ENCODE data around the gene NKAPL.

DNA sequence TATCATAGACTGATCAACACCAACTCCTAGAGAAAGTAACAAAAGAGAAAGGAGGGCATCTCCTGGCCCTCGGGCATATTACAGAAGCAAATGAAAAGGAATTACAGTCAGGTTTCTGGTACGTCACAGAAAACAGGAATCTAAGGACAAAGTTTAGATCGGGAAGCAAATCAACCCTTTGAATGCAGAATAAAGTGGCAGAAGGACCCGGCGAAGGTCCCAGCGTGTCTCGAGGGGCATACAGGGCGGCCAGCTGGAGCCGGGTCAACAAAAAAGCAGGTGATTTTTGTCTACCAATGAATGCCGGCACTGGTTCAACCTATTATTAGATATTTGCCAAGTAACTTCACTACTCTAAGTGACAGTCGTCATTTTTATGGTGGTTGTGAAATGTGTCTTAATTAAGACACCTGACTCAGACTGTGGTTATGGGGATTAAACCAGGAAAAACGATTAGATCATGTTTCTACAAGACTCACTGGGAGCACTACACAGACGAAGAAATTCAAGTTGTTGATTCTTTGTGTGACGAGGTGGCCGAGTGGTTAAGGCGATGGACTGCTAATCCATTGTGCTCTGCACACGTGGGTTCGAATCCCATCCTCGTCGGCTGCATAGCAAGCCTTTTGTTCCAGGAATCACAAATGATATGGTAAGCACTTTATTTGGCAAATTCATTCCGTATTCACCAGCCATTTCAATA lies 46.4 kb upstream of the NKAPL start:
- no peak for TF ChIP-seq TBX3 (IDR thresholded peaks at IDR 0.05; ENCODE audit: borderline replicate concordance)
- peak; percentile 62; the same call in 1 of the 2 replicates for TF ChIP-seq ZKSCAN8 (CRISPR knock-in tag; IDR thresholded peaks at IDR 0.05; ENCODE audit: borderline replicate concordance)
- TF ChIP-seq FOXM1 (CRISPR knock-in tag; IDR thresholded peaks at IDR 0.05) = no peak
- no peak for TF ChIP-seq MTF2 (CRISPR knock-in tag; IDR thresholded peaks at IDR 0.05; ENCODE audit: borderline replicate concordance)
- no peak for TF ChIP-seq POLR2A (IDR thresholded peaks at IDR 0.05; ENCODE audit: insufficient read depth in 1 of 2, low read depth in 2 of 2, low read length in 2 of 2)
- TF ChIP-seq KAT7 (CRISPR knock-in tag; IDR thresholded peaks at IDR 0.05; ENCODE audit: borderline replicate concordance) = 0 out of 2 replicates have a peak, but pooled peaks have one; percentile 54
- TF ChIP-seq, protein P1, sequence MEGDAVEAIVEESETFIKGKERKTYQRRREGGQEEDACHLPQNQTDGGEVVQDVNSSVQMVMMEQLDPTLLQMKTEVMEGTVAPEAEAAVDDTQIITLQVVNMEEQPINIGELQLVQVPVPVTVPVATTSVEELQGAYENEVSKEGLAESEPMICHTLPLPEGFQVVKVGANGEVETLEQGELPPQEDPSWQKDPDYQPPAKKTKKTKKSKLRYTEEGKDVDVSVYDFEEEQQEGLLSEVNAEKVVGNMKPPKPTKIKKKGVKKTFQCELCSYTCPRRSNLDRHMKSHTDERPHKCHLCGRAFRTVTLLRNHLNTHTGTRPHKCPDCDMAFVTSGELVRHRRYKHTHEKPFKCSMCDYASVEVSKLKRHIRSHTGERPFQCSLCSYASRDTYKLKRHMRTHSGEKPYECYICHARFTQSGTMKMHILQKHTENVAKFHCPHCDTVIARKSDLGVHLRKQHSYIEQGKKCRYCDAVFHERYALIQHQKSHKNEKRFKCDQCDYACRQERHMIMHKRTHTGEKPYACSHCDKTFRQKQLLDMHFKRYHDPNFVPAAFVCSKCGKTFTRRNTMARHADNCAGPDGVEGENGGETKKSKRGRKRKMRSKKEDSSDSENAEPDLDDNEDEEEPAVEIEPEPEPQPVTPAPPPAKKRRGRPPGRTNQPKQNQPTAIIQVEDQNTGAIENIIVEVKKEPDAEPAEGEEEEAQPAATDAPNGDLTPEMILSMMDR (CRISPR knock-in tag; IDR thresholded peaks at IDR 0.05) = peak; percentile 46
- TF ChIP-seq BHLHE40 (IDR thresholded peaks at IDR 0.05; ENCODE audit: low read length) = no peak
- peak; percentile 45; the same call in 1 of the 2 replicates for TF ChIP-seq GABPB1 (CRISPR knock-in tag; IDR thresholded peaks at IDR 0.05)
- peak; percentile 29; the same call in 1 of the 2 replicates for TF ChIP-seq PHF8 (CRISPR knock-in tag; IDR thresholded peaks at IDR 0.05)
- TF ChIP-seq RFX5 (IDR thresholded peaks at IDR 0.05; ENCODE audit: low read depth, low read length) = no peak
- TF ChIP-seq GLI4 (CRISPR knock-in tag; IDR thresholded peaks at IDR 0.05; ENCODE audit: borderline replicate concordance) = no peak; the same call in 1 of the 2 replicates
- TF ChIP-seq SUZ12 (IDR thresholded peaks at IDR 0.05; ENCODE audit: low read depth, low read length) = no peak

All from HepG2 (cell line).